K562 (cell line): ENCODE results near the gene KCNK4. TPM values are rescaled to one million over a fixed set of nuclear protein-coding genes. Genes with fewer than 3 reads are reported as not detected.

Source experiments
- HCFC1 ChIP-seq: IDR thresholded peaks from 2 replicates; pipeline ENCODE4 v1.6.1; 2012; ENCODE audit warnings: low read depth, low read length, improper control_type of control experiment
- MEF2A ChIP-seq: IDR thresholded peaks from 2 replicates; pipeline ENCODE4 v1.6.1; 2011; ENCODE audit warnings: low read depth, mild to moderate bottlenecking, low read length, moderate library complexity; ENCODE audit not compliant: control insufficient read depth
- OTX1 ChIP-seq: fragments of 450-650 bp; formaldehyde crosslinking; IDR thresholded peaks from 2 replicates; pipeline ENCODE4 v1.4.0; 2022; ENCODE audit warnings: mild to moderate bottlenecking
- POLR2AphosphoS5 ChIP-seq: IDR thresholded peaks from 2 replicates; pipeline ENCODE4 v1.6.1; 2011; ENCODE audit warnings: mild to moderate bottlenecking, low read depth, low read length, moderate library complexity; ENCODE audit not compliant: control insufficient read depth, insufficient read depth
- PRPF4 ChIP-seq: fragments of 200-400 bp; formaldehyde crosslinking; IDR thresholded peaks from one replicate; pipeline ENCODE4 v1.6.1; 2017; ENCODE audit warnings: low read length, low read depth, mild to moderate bottlenecking; ENCODE audit not compliant: insufficient read depth, poor library complexity, severe bottlenecking
- SMARCE1 ChIP-seq: fragments of 450-650 bp; IDR thresholded peaks from 2 replicates; pipeline ENCODE4 v1.7.1; 2016; ENCODE audit warnings: mild to moderate bottlenecking
- SOX6 ChIP-seq: fragments of 450-650 bp; IDR thresholded peaks from 2 replicates; pipeline ENCODE4 v1.6.1; 2014; ENCODE audit warnings: mild to moderate bottlenecking
- TAF9B ChIP-seq: fragments of 450-650 bp; IDR thresholded peaks from 2 replicates; pipeline ENCODE4 v1.6.1; 2018; ENCODE audit warnings: mild to moderate bottlenecking; ENCODE audit not compliant: partially characterized antibody
- TEAD2 ChIP-seq: fragments of 450-650 bp; IDR thresholded peaks from 2 replicates; pipeline ENCODE4 v1.6.1; 2016; ENCODE audit warnings: missing genetic modification characterization, control low read depth, missing compliant biosample characterization
- ZNF175 ChIP-seq: fragments of 200-800 bp; sonication (Bioruptor generic); IDR thresholded peaks from 2 replicates; pipeline ENCODE4 v1.6.1; 2016; ENCODE audit warnings: low read depth, mild to moderate bottlenecking, missing genetic modification characterization, missing compliant biosample characterization
- ZNF431 ChIP-seq: sonication (generic); formaldehyde crosslinking; IDR thresholded peaks from 2 replicates; pipeline ENCODE4 v1.8.0; 2022; ENCODE audit warnings: mild to moderate bottlenecking, missing genetic modification reagents
- polyA plus RNA-seq, 8 experiments: library from polyadenylated mRNA; depleted of rRNA in 4 of 8; stranded (reverse) in 5 of 8; unstranded in 3 of 8; fragments of >200 nt; fragmentation: Nextera tagmentation in 2 of 8; fragmentation: Illumina TruSeq in 1 of 8; extraction: Ambion mirVana in 2 of 8; extraction: Trizol in 1 of 8; gene quantifications; 2 replicates each; pipeline versions ENCODE4 v1.2.1 to v1.2.3, GENCODE V29; 2011 to 2014; ENCODE audit warnings: inconsistent platforms in 1 of 8, missing spikeins in 1 of 8
- total RNA-seq, 7 experiments: library from RNA; depleted of rRNA in 6 of 7; stranded (reverse); fragments of >200 nt in 6 of 7; fragmentation: Illumina TruSeq in 2 of 7; extraction: Trizol in 2 of 7; gene quantifications; 2 replicates each; pipeline versions ENCODE4 v1.2.1 to v1.2.3, GENCODE V29; 2011 to 2021; ENCODE audit warnings: low replicate concordance in 1 of 7
- TF ChIP-seq, protein P1 (sequence below), 2 experiments: fragments of 450-650 bp; IDR thresholded peaks; 2 replicates each; pipeline ENCODE4 v1.6.1; 2018; ENCODE audit warnings: mild to moderate bottlenecking in 2 of 2, low read depth in 1 of 2; ENCODE audit not compliant: partially characterized antibody in 2 of 2
- TF ChIP-seq, protein P2 (sequence below): sonication (generic); formaldehyde crosslinking; IDR thresholded peaks from 2 replicates; pipeline ENCODE4 v1.8.0; 2023; ENCODE audit warnings: mild to moderate bottlenecking, missing genetic modification reagents
- TF ChIP-seq, protein P3 (sequence below): fragments of 450-650 bp; formaldehyde crosslinking; IDR thresholded peaks from 2 replicates; pipeline ENCODE4 v1.4.0; 2020; ENCODE audit warnings: mild to moderate bottlenecking
- TF ChIP-seq, protein P4 (sequence below): fragments of 150-350 bp; IDR thresholded peaks from 2 replicates; pipeline ENCODE4 v1.6.1; 2014; ENCODE audit warnings: low read depth, mild to moderate bottlenecking, low read length, borderline replicate concordance
- TF ChIP-seq, protein P5 (sequence below): fragments of 450-650 bp; IDR thresholded peaks from 2 replicates; pipeline ENCODE4 v1.6.1; 2016; ENCODE audit warnings: missing biosample characterization, missing genetic modification characterization

KCNK4 gene
- total and polyA plus RNA-seq, 9 of the 15 experiments (the other 6 are each of a cell fraction or from before 2014, with no cell fraction given): not detected

DNA sequence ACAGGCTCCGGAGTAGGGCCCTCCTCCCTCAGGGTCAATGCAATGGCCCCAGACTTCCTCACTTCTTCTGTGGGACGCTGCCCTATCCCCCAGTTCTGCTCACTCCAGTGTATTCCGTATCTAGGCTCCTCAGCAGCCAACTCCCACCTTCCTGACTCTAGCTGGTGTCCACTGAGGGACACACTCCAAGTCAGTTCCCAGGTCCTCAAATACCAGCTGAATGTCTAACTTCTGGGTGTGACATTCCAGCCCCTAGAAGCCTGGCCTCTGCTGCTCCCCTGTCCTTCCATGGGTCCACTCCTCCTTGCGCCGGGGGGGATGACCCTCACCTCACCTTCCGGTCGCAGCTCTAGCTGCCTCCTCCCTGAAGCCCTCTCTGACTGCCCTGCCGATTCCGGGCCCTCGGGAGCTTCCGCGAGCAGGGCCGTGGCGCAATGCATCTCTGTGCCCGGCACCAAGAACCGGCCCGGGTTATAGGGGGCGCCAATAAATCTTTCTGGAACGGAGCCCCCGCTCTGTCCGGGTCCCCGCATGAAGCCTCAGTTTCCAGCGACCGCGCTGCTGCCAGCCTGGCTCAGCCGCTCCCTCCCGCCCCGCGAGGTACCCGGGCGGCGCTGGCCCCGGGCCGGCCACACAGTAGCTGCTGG lies 22.1 kb upstream of the KCNK4 start (continued):
- TF ChIP-seq, protein P1, sequence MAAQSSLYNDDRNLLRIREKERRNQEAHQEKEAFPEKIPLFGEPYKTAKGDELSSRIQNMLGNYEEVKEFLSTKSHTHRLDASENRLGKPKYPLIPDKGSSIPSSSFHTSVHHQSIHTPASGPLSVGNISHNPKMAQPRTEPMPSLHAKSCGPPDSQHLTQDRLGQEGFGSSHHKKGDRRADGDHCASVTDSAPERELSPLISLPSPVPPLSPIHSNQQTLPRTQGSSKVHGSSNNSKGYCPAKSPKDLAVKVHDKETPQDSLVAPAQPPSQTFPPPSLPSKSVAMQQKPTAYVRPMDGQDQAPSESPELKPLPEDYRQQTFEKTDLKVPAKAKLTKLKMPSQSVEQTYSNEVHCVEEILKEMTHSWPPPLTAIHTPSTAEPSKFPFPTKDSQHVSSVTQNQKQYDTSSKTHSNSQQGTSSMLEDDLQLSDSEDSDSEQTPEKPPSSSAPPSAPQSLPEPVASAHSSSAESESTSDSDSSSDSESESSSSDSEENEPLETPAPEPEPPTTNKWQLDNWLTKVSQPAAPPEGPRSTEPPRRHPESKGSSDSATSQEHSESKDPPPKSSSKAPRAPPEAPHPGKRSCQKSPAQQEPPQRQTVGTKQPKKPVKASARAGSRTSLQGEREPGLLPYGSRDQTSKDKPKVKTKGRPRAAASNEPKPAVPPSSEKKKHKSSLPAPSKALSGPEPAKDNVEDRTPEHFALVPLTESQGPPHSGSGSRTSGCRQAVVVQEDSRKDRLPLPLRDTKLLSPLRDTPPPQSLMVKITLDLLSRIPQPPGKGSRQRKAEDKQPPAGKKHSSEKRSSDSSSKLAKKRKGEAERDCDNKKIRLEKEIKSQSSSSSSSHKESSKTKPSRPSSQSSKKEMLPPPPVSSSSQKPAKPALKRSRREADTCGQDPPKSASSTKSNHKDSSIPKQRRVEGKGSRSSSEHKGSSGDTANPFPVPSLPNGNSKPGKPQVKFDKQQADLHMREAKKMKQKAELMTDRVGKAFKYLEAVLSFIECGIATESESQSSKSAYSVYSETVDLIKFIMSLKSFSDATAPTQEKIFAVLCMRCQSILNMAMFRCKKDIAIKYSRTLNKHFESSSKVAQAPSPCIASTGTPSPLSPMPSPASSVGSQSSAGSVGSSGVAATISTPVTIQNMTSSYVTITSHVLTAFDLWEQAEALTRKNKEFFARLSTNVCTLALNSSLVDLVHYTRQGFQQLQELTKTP (IDR thresholded peaks at IDR 0.05; ENCODE audit: low read depth in 1 of 2, partially characterized antibody in 2 of 2): peak; percentile 55
- TF ChIP-seq, protein P2, sequence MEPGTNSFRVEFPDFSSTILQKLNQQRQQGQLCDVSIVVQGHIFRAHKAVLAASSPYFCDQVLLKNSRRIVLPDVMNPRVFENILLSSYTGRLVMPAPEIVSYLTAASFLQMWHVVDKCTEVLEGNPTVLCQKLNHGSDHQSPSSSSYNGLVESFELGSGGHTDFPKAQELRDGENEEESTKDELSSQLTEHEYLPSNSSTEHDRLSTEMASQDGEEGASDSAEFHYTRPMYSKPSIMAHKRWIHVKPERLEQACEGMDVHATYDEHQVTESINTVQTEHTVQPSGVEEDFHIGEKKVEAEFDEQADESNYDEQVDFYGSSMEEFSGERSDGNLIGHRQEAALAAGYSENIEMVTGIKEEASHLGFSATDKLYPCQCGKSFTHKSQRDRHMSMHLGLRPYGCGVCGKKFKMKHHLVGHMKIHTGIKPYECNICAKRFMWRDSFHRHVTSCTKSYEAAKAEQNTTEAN (CRISPR knock-in tag): no peak
- TF ChIP-seq ZNF431 (CRISPR knock-in tag): no peak
- no peak for TF ChIP-seq SOX6
- no peak for TF ChIP-seq TEAD2 (tag)
- TF ChIP-seq, protein P3, sequence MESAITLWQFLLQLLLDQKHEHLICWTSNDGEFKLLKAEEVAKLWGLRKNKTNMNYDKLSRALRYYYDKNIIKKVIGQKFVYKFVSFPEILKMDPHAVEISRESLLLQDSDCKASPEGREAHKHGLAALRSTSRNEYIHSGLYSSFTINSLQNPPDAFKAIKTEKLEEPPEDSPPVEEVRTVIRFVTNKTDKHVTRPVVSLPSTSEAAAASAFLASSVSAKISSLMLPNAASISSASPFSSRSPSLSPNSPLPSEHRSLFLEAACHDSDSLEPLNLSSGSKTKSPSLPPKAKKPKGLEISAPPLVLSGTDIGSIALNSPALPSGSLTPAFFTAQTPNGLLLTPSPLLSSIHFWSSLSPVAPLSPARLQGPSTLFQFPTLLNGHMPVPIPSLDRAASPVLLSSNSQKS (CRISPR knock-in tag): no peak
- 0 out of 2 replicates have a peak, but pooled peaks have one; percentile 25 for TF ChIP-seq SMARCE1
- TF ChIP-seq HCFC1: peak; percentile 38; the same call in 1 of the 2 replicates
- TF ChIP-seq PRPF4: no peak
- TF ChIP-seq, protein P4, sequence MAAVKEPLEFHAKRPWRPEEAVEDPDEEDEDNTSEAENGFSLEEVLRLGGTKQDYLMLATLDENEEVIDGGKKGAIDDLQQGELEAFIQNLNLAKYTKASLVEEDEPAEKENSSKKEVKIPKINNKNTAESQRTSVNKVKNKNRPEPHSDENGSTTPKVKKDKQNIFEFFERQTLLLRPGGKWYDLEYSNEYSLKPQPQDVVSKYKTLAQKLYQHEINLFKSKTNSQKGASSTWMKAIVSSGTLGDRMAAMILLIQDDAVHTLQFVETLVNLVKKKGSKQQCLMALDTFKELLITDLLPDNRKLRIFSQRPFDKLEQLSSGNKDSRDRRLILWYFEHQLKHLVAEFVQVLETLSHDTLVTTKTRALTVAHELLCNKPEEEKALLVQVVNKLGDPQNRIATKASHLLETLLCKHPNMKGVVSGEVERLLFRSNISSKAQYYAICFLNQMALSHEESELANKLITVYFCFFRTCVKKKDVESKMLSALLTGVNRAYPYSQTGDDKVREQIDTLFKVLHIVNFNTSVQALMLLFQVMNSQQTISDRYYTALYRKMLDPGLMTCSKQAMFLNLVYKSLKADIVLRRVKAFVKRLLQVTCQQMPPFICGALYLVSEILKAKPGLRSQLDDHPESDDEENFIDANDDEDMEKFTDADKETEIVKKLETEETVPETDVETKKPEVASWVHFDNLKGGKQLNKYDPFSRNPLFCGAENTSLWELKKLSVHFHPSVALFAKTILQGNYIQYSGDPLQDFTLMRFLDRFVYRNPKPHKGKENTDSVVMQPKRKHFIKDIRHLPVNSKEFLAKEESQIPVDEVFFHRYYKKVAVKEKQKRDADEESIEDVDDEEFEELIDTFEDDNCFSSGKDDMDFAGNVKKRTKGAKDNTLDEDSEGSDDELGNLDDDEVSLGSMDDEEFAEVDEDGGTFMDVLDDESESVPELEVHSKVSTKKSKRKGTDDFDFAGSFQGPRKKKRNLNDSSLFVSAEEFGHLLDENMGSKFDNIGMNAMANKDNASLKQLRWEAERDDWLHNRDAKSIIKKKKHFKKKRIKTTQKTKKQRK: no peak
- peak; percentile 32 for TF ChIP-seq TAF9B
- no peak for TF ChIP-seq MEF2A
- TF ChIP-seq OTX1: 0 out of 2 replicates have a peak, but pooled peaks have one; percentile 7
- TF ChIP-seq ZNF175 (CRISPR knock-in tag): peak; percentile 26; the same call in 1 of the 2 replicates
- TF ChIP-seq, protein P5, sequence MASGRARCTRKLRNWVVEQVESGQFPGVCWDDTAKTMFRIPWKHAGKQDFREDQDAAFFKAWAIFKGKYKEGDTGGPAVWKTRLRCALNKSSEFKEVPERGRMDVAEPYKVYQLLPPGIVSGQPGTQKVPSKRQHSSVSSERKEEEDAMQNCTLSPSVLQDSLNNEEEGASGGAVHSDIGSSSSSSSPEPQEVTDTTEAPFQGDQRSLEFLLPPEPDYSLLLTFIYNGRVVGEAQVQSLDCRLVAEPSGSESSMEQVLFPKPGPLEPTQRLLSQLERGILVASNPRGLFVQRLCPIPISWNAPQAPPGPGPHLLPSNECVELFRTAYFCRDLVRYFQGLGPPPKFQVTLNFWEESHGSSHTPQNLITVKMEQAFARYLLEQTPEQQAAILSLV (tag): no peak
- peak; percentile 26; the same call in 1 of the 2 replicates for TF ChIP-seq POLR2AphosphoS5
